ENCODE results near the gene NACA.

DNA sequence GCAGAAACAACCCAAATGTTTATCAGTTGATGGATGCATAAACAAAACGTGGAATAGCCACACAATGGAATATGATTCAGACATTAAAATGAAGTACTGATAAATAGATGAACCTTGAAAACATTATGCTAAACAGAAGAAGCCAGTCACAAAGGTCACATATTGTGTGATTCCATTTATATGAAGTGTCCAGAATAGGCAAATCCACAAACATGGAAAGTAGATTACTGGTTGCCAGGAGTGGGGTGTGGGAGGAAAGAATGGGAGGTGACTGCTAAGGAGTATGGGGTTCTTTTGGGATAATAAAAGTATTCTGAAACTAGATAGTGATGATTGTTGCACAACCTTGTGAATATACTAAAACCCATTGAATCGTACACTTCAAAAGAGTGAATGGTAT, 36.7 kb upstream of the NACA start:
- TF ChIP-seq, protein P1, sequence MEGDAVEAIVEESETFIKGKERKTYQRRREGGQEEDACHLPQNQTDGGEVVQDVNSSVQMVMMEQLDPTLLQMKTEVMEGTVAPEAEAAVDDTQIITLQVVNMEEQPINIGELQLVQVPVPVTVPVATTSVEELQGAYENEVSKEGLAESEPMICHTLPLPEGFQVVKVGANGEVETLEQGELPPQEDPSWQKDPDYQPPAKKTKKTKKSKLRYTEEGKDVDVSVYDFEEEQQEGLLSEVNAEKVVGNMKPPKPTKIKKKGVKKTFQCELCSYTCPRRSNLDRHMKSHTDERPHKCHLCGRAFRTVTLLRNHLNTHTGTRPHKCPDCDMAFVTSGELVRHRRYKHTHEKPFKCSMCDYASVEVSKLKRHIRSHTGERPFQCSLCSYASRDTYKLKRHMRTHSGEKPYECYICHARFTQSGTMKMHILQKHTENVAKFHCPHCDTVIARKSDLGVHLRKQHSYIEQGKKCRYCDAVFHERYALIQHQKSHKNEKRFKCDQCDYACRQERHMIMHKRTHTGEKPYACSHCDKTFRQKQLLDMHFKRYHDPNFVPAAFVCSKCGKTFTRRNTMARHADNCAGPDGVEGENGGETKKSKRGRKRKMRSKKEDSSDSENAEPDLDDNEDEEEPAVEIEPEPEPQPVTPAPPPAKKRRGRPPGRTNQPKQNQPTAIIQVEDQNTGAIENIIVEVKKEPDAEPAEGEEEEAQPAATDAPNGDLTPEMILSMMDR (IDR thresholded peaks at IDR 0.05), result no peak
- no peak for TF ChIP-seq POLR2A (IDR thresholded peaks at IDR 0.05)
